K562 (cell line): ENCODE measurements around the gene TMEM209. TPM values are rescaled to one million over a fixed set of nuclear protein-coding genes. Genes with fewer than 3 reads are reported as not detected.

ENCODE experiments used
- ATAC-seq: fragments of 200-7000 bp; cut with Tn5 transposase; 3 replicates; pipeline ENCODE4 v1.9.1; 2020; ENCODE audit warnings: moderate library complexity
- BruUV-seq: library from RNA; stranded (reverse); fragments of 400-500 nt; replicated peaks from 2 replicates; lab custom pipeline; 2021; lab: Mats Ljungman, UMichigan
- CTCF ChIA-PET: fragments of 300-600 bp; formaldehyde crosslinking; extraction: SDS; loops from one replicate; lab custom pipeline; 2021; ENCODE audit warnings: low intra/inter-chr PET ratio; lab: Yijun Ruan, JAX
- POLR2A ChIA-PET: fragments of 300-600, 350-650 bp; sonication (Branson Sonifier 250); formaldehyde crosslinking; extraction: SDS; loops from one replicate; lab custom pipeline; 2021; ENCODE audit warnings: antibody characterized with exemption, inconsistent platforms; lab: Yijun Ruan, JAX
- DNase-seq, 4 experiments: peaks; one replicate each; pipeline versions ENCODE4 v3.0.0 to v3.0.0-alpha.2; 2011 to 2018; ENCODE audit warnings: low spot score in 3 of 4, mixed read lengths in 3 of 4; ENCODE audit errors: extremely low read depth in 1 of 4
- FAIRE-seq: peaks from 2 replicates; lab custom pipeline; 2011; peaks lifted over from hg19 to GRCh38; lab: Jason Lieb, UNC
- H2AFZ ChIP-seq: 2 replicates; pipeline ENCODE4 v1.6.0; 2011; ENCODE audit warnings: low read depth, low read length, control low read depth, inconsistent platforms
- H3K27ac ChIP-seq: fragments of 200-600 bp; 3 replicates; pipeline ENCODE4 v1.8.0; 2011; ENCODE audit warnings: low read depth, mild to moderate bottlenecking, control low read depth, inconsistent platforms, low read length, moderate library complexity, mixed read lengths; ENCODE audit errors: extremely low read depth
- H3K27me3 ChIP-seq, 2 experiments: fragments of 300-600 bp in 1 of 2; 2 replicates in 1 of 2; 3 replicates in 1 of 2; pipeline versions ENCODE4 v1.6.0 to v1.8.0; 2011; ENCODE audit warnings: inconsistent platforms in 2 of 2, low read length in 2 of 2, mild to moderate bottlenecking in 1 of 2, mixed read lengths in 1 of 2, moderate library complexity in 1 of 2; ENCODE audit not compliant: control insufficient read depth in 2 of 2, insufficient read depth in 2 of 2
- H3K36me3 ChIP-seq: fragments of 300-600 bp; 3 replicates; pipeline ENCODE4 v1.8.0; 2011; ENCODE audit warnings: mild to moderate bottlenecking, low read length, inconsistent platforms; ENCODE audit not compliant: control insufficient read depth, insufficient read depth
- H3K4me1 ChIP-seq, 2 experiments: fragments of 200-600 bp in 1 of 2; replicated peaks in 1 of 2; 2 replicates in 1 of 2; 3 replicates in 1 of 2; pipeline versions ENCODE4 v1.5.1 to v1.8.0; 2011; ENCODE audit warnings: inconsistent platforms in 2 of 2, low read length in 2 of 2, mild to moderate bottlenecking in 1 of 2, mixed read lengths in 1 of 2, moderate library complexity in 1 of 2; ENCODE audit not compliant: control insufficient read depth in 2 of 2, insufficient read depth in 2 of 2
- H3K4me2 ChIP-seq: 2 replicates; pipeline ENCODE4 v1.6.1; 2011; ENCODE audit warnings: low read length, control low read depth, inconsistent platforms, mixed read lengths; ENCODE audit not compliant: insufficient read depth
- H3K4me3 ChIP-seq: fragments of 200-600 bp; sonication (generic), shearing (Covaris generic); 2 replicates; pipeline ENCODE4 v1.5.1; 2016; ENCODE audit warnings: control low read depth, inconsistent platforms
- H3K79me2 ChIP-seq: fragments of 200-600 bp; 3 replicates; pipeline ENCODE4 v1.8.0; 2011; ENCODE audit warnings: low read length, inconsistent platforms; ENCODE audit not compliant: control insufficient read depth, insufficient read depth
- H3K9ac ChIP-seq, 2 experiments: 2 replicates each; pipeline versions ENCODE4 v1.6.0 to v1.6.1; 2011; ENCODE audit warnings: low read depth in 2 of 2, low read length in 2 of 2, control low read depth in 1 of 2, inconsistent platforms in 1 of 2, mild to moderate bottlenecking in 1 of 2, mixed read lengths in 1 of 2; ENCODE audit not compliant: insufficient read depth in 1 of 2
- H3K9me1 ChIP-seq: one replicate; pipeline ENCODE4 v1.6.0; 2011; ENCODE audit warnings: inconsistent platforms, mild to moderate bottlenecking, low read length, moderate library complexity; ENCODE audit not compliant: control insufficient read depth, insufficient read depth
- H3K9me3 ChIP-seq: replicated peaks from 2 replicates; pipeline ENCODE4 v1.5.1; 2011; ENCODE audit warnings: low read depth, low read length, inconsistent platforms; ENCODE audit not compliant: control insufficient read depth, insufficient read depth
- H4K20me1 ChIP-seq: replicated peaks from 2 replicates; pipeline ENCODE4 v1.6.1; 2011; ENCODE audit warnings: low read length, inconsistent platforms, mixed read lengths; ENCODE audit not compliant: control insufficient read depth, insufficient read depth
- CHD1 ChIP-seq: fragments of 200-600 bp; sonication (generic); IDR thresholded peaks from one replicate; pipeline ENCODE4 v1.6.1; 2012; ENCODE audit warnings: mild to moderate bottlenecking, moderate library complexity, low read length, inconsistent platforms
- CXXC5 ChIP-seq: fragments of 250-450 bp; sonication (Bioruptor Pico); IDR thresholded peaks from 2 replicates; pipeline ENCODE4 v1.8.0; 2022; ENCODE audit warnings: inconsistent platforms, mild to moderate bottlenecking, moderate library complexity
- EHMT2 ChIP-seq: fragments of 450-650 bp; IDR thresholded peaks from 2 replicates; pipeline ENCODE4 v1.6.1; 2018; ENCODE audit warnings: antibody characterized with exemption
- PTRF ChIP-seq: fragments of 450-650 bp; IDR thresholded peaks from 2 replicates; pipeline ENCODE4 v1.6.1; 2016; ENCODE audit warnings: mild to moderate bottlenecking, missing genetic modification characterization, missing compliant biosample characterization
- WHSC1 ChIP-seq: IDR thresholded peaks from one replicate; pipeline ENCODE4 v1.6.1; 2012; ENCODE audit warnings: low read length, control low read depth, inconsistent platforms
- YY1 ChIP-seq, 3 experiments: IDR thresholded peaks; 2 replicates each; pipeline ENCODE4 v1.6.1; 2011; ENCODE audit warnings: low read length in 2 of 3, mild to moderate bottlenecking in 2 of 3, moderate library complexity in 2 of 3, borderline replicate concordance in 1 of 3, control low read depth in 1 of 3, low read depth in 1 of 3; ENCODE audit not compliant: insufficient read depth in 3 of 3, insufficient replicate concordance in 2 of 3, control insufficient read depth in 1 of 3, insufficient read length in 1 of 3; ENCODE audit errors: extremely low read depth in 1 of 3
- ZNF584 ChIP-seq: fragments of 200-800 bp; sonication (Bioruptor generic); IDR thresholded peaks from 2 replicates; pipeline ENCODE4 v1.6.1; 2016; ENCODE audit warnings: low read depth, mild to moderate bottlenecking, missing genetic modification characterization, missing compliant biosample characterization
- whole genome bisulfite sequencing: fragments of 100-300 bp; shearing (Covaris generic); methylation state at CpG from one replicate; pipeline ENCODE4 v1.1.6; 2016; ENCODE audit warnings: low coverage, mixed read lengths; ENCODE audit not compliant: insufficient coverage; ENCODE audit errors: missing lambda C conversion rate; 5-methylcytosine and 5-hydroxymethylcytosine counted together
- in situ Hi-C: fragments of 300-500 bp; cut with MboI; formaldehyde crosslinking; loops from 4 replicates; pipeline ENCODE4 v1.15.0; 2018; ENCODE audit warnings: inconsistent platforms, mixed read lengths
- intact Hi-C: fragments of 100-400 bp; cut with micrococcal nuclease; formaldehyde crosslinking; loops from 2 replicates; pipeline ENCODE4 v1.14.2; 2022
- polyA plus RNA-seq, 8 experiments: library from polyadenylated mRNA; depleted of rRNA in 4 of 8; stranded (reverse) in 5 of 8; unstranded in 3 of 8; fragments of >200 nt; fragmentation: Nextera tagmentation in 2 of 8; fragmentation: Illumina TruSeq in 1 of 8; extraction: Ambion mirVana in 2 of 8; extraction: Trizol in 1 of 8; gene quantifications; 2 replicates each; pipeline versions ENCODE4 v1.2.1 to v1.2.3, GENCODE V29; 2011 to 2014; ENCODE audit warnings: inconsistent platforms in 1 of 8, missing spikeins in 1 of 8
- total RNA-seq, 7 experiments: library from RNA; depleted of rRNA in 6 of 7; stranded (reverse); fragments of >200 nt in 6 of 7; fragmentation: Illumina TruSeq in 2 of 7; extraction: Trizol in 2 of 7; gene quantifications; 2 replicates each; pipeline versions ENCODE4 v1.2.1 to v1.2.3, GENCODE V29; 2011 to 2021; ENCODE audit warnings: low replicate concordance in 1 of 7
- TF ChIP-seq, protein P1 (sequence below): sonication (generic); IDR thresholded peaks from 2 replicates; pipeline ENCODE4 v1.6.1; 2016
- TF ChIP-seq, protein P2 (sequence below): fragments of 450-650 bp; IDR thresholded peaks from 2 replicates; pipeline ENCODE4 v1.6.1; 2016; ENCODE audit warnings: low read depth, mild to moderate bottlenecking, moderate library complexity

Gene TMEM209
- total and polyA plus RNA-seq, 9 of the 15 experiments (the other 6 are each of a cell fraction or from before 2014, with no cell fraction given): 36.8 to 116 (median 76.6) TPM

DNA sequence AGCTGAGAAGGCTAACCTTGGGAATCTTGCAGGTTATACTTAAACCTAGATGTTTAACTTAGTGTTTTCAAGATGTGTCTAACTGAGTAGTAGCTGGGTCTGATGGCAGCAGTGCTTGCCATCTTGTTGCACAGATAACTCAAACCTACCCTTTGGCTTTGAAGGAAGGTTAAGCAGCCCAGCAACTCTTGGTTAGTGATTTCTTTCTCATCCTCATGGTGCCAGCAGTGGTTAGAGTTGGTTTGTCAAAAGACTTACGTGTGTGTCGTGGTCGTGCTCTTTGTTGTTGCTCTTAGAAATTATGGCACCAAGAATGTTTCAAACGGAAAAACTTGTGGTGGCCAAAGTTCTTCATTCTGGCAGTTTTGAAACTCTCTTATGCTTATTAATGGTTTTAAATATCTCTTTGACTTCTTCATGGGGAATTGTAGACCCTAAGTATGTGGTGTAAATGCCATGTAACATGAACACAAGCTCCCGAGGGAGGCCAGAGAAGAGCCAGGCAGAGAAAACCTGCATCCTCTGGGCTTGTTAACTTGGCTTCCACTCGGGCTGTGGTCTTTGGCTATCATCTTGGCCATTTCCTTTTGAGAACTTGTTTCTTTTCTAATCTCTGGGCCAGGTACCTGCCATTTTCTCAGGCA lies 73.9 kb downstream of the TMEM209 start:
- intact Hi-C loops: no loop called here
- no peak for FAIRE-seq

More for the DNA sequence above, 73.9 kb downstream of the TMEM209 start:
- WGBS: 58% methylated on average over 6 of the region's 6 CpGs
- Histone ChIP-seq H3K27ac (peak overlapping the region; percentile 89), H3K9ac (peak overlapping the region in 1 of 2 experiments; percentile 28; a peak in 2 of 4 replicates), H3K9me1 (no peaks in the 10 kb centered on the region), H3K9me3 (no peaks in the 10 kb centered on the region), H3K36me3 (peaks cover 84% of the 10 kb centered on the region), H3K79me2 (peaks cover 28% of the 10 kb centered on the region; the same call in 2 of the 3 replicates), H3K4me1 (peaks cover 31 to 75% of the 10 kb centered on the region in 2 experiments), H4K20me1 (no peaks in the 10 kb centered on the region), H2AFZ (no peak overlapping the region), H3K27me3 (no peaks in the 10 kb centered on the region), H3K4me2 (peak overlapping the region; percentile 60; the same call in 1 of the 2 replicates), H3K4me3 (no peak overlapping the region)
- ATAC-seq: no peak
- peak in 2 of 4 experiments; percentile 23 to 29 for DNase-seq
- in situ Hi-C loops: no loop called here
- CTCF ChIA-PET: no interaction called here
- POLR2A ChIA-PET: interaction anchor here (0.8 to 5.5 kb wide), 7 partner anchors 10 to 74 kb away, joined by 3 to 48 read pairs (median 4); partner anchors contain the start of gene TMEM209
- BruUV-seq: no TSS peak
- peak; percentile 10 for TF ChIP-seq CHD1
- TF ChIP-seq, protein P1, sequence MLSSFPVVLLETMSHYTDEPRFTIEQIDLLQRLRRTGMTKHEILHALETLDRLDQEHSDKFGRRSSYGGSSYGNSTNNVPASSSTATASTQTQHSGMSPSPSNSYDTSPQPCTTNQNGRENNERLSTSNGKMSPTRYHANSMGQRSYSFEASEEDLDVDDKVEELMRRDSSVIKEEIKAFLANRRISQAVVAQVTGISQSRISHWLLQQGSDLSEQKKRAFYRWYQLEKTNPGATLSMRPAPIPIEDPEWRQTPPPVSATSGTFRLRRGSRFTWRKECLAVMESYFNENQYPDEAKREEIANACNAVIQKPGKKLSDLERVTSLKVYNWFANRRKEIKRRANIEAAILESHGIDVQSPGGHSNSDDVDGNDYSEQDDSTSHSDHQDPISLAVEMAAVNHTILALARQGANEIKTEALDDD: peak; percentile 15; the same call in 1 of the 2 replicates
- peak in 1 of 3 experiments; percentile 50 for TF ChIP-seq YY1 (IDR thresholded peaks at IDR 0.05; ENCODE audit: borderline replicate concordance in 1 of 3, control insufficient read depth in 1 of 3, extremely low read depth in 1 of 3, insufficient read depth in 3 of 3, insufficient read length in 1 of 3, insufficient replicate concordance in 2 of 3, low read depth in 1 of 3, low read length in 2 of 3)
- peak; percentile 61 for TF ChIP-seq EHMT2
- TF ChIP-seq, protein P2, sequence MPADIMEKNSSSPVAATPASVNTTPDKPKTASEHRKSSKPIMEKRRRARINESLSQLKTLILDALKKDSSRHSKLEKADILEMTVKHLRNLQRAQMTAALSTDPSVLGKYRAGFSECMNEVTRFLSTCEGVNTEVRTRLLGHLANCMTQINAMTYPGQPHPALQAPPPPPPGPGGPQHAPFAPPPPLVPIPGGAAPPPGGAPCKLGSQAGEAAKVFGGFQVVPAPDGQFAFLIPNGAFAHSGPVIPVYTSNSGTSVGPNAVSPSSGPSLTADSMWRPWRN: no peak
- TF ChIP-seq ZNF584 (CRISPR knock-in tag): no peak
- TF ChIP-seq WHSC1: peak; percentile 60
- 0 out of 2 replicates have a peak, but pooled peaks have one; percentile 25 for TF ChIP-seq PTRF (tag)
- TF ChIP-seq CXXC5 (CRISPR knock-in tag): 0 out of 2 replicates have a peak, but pooled peaks have one; percentile 3
